HG03045 (cell line): ENCODE results near the gene RPL41.
A peak's percentile ranks its signal among the peaks of the same experiment; 100 is the strongest.
"Not testable (repeated sequence)": the region's sequence is repeated elsewhere in the genome, so short reads cannot be mapped to it uniquely, and the experiment has no call there.

Source experiments
- ATAC-seq: cut with Tn5 transposase; IDR thresholded peaks from one replicate; pipeline ENCODE4 v1.9.1; 2021; ENCODE audit warnings: mild to moderate bottlenecking, moderate library complexity; ENCODE audit not compliant: unreplicated experiment

The RPL41 gene

DNA sequence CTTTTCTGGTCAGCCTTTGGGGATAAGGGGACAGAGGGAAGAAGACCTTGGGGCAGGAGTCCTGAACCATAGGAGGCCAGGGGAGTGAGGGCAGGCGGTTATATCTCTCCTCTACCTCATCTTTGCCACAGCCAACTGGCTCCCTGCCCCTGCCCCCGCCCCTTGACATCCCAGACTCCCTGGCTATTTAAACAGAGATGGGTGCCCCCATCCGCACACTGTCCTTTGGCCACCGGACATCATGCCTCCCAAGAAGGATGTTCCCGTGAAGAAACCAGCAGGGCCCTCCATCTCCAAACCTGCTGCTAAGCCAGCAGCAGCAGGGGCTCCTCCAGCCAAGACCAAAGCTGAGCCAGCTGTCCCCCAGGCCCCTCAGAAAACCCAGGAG is 37.2 kb downstream of the RPL41 start:
- no peak for ATAC-seq

DNA sequence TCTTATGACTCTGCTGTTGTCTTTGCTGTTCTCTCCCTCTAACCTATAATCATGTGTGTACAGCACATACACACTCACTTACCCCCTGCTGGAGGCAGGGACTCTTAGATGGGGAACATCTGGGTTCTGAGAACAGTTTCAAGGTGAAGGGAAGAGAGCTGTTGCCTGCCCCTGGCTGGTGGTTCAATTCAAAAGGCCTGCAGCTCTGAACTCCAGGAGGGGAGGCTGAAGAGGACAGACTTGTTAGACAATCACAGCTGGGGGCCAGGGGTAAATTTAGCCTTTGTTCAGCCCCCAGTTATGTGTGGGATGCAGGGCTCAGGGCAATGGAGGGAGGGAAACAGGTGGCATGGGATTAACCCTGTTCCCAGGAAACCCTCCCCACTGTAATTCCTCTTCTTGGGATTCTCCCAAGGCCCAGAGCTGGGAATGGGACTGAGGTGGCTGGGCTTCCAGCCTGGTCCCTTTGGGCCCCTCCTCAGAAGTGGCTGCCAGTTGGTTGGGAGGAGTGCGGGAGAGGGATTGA is 37.9 kb downstream of the RPL41 start:
- no peak for ATAC-seq

DNA sequence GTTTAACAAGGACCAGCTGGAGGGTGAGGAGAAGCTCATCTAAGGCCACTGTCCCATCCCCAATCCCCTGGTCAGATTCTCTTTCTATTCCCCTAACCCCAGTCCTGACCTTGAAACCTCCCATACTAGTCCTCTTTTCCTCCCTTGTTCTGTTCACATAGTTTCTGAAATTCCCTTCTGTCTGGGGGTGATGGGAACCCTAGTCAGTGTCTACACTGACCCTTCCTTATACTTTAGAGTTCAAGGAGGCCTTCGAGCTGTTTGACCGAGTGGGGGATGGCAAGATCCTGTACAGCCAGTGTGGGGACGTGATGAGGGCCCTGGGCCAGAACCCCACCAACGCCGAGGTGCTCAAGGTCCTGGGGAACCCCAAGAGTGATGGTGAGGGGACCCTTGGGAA is 38.4 kb downstream of the RPL41 start:
- ATAC-seq = no peak

DNA sequence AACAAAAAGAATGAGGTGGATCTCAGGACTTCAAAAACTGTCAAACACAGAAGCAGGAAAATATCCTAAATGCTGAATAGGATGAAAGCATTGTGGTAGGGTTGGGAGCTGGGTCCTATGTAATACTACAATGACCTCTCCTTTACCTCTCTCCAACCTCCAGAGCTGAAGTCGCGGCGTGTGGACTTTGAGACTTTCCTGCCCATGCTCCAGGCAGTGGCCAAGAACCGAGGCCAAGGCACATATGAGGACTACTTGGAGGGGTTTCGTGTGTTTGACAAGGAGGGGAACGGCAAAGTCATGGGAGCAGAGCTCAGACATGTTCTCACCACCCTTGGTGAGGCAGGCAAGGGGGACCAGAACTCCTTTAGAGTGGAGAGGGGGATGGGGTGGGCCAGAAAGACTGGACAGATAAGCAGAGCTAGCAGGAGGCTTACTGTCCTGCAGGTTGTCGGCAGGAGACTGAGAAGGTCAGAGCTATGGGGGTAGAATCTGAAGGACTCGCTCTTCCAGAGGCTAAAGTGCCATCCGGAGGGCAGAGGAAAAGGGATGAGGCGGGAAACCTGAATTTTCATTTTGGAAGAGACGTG is 38.9 kb downstream of the RPL41 start:
- ATAC-seq = no peak

DNA sequence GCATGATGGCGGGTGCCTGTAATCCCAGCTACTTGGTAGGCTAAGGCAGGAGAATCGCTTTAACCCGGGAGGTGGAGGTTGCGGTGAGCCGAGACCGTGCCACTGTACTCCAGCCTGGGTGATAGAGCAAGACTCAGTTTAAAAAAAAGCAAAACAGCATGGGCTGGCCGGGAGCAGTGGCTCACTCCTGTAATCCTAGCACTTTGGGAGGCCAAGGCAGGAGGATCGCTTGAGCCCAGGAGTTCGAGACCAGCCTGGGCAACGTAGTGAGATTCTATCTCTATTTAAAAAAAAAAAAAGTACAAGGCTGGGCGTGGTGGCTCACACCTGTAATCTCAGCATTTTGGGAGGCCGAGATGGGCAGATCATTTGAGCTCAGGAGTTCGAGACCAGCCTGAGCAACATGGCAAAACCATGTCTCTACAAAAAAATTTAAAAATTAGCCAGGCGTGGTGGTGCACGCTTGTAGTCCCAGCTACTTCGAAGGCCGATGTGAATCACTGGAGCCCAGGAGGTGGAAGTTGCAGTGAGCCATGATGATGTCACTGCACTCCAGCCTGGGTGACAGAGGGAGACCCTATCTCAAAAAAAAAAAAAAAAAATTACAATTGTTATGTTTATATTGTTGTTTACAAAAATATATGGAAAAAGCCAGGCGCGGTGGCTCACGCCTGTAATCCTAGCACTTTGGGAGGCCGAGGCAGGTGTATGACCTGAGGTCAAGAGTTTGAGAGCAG is 40.2 kb downstream of the RPL41 start:
- not testable (repeated sequence) for ATAC-seq

DNA sequence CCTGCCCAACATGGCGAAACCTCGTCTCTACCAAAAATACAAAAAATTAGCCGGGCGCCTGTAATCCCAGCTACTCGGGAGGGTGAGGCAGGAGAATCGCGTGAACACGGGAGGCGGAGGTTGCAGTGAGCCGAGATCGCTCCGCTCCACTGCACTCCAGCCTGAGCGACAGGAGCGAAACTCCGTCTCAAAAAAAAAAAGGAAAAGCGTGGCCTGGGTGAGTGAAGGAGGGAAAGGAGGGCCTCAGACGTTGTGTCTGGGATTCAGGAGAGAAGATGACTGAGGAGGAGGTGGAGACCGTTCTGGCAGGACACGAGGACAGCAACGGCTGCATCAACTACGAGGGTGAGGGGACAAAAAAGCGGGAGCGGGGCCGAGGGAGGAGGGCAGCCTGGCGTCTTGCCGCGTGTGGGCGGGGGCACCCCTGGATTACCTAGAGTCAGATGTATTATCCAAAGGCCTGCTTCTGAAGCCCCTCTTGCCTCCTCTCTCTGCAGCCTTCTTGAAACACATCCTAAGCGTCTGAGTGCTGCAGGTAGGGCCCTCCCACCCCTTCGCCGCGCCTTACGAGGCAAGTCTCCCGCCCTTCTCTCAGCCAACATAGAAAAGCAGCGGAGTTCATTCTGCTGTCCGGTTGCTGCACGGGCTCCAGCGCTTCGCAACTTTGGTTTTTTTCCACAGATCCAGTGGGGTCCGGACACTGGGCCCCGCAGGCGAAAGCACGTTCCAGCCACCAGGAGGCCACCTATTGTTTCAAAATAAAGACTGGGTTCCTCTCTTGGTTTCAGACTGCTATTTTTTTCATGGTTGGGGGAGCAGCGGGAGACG is 41.0 kb downstream of the RPL41 start:
- ATAC-seq = peak; percentile 23

DNA sequence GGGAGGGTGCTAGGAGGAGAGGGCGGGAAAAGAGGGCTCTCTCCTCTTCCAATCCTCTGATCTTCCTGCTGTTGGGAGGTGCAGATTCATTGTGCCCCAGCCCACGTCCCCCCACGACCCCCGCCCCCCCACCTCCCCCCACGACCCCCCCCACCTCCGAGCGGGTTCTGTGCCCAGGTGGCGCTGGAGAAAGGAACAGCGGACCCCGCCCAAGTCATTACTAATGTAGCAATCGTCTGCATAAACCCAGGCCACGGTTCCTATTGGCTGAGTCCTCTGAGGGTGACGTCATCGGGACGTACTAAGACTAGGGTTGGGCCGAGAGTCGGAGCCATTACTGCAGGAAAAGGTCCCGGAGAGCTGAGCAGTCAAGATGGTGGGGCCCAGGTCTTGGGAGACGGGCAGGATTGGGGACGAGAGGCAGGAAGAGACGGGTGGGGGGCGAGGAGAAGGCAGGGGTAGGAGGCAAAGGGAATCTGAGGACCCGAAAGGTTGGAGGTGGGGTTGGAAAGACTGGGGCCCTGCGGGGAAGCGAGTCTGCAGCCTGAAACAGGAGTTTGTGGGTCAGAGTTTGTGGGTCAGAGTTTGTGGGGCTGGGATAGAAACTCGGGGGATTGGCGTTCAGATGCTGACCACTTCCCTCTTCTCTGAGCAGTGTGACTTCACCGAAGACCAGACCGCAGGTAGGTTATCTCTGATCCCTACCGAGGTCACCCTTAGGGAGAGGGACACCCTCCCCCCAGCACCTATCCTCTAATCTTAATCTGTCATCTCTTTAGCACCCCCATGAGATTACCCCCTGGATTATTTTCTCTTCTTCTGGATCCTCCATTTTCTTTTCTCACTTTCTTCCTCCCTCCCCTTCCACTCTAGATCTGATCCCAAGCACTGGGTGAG is 41.8 kb downstream of the RPL41 start, which contains the start of gene MYL6:
Gene MYL6 (plus strand): TSS at position 331 of the 897 bp plus-strand sequence. CDS start 43 bp downstream, at position 374.
- ATAC-seq = peak; percentile 81

DNA sequence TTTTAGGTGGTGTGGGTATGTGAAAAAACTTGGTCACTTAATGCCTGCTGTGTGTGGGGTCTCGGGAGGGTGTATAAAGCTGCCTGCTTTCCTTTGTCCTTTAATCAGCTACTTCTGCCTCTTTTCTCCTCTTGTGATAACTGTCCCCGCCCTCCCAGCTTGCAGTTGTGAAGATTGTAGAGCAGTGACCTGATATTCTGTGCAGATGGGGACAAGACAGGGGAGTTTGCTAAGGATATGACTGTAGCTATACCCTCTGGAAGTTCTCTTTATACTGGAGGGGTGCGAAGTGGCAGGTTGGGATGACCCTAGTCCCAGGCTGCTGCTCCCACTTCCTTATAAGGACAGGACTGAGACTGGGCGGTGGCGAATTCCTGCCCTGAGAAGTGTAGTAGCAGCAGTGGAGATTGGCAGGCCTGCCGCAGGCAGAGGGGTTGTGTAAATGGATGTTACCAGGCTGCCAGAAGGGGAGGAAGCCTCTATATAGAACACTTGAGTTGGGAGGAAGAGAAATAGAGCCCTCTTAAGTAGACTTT is 42.6 kb downstream of the RPL41 start:
- ATAC-seq = no peak

DNA sequence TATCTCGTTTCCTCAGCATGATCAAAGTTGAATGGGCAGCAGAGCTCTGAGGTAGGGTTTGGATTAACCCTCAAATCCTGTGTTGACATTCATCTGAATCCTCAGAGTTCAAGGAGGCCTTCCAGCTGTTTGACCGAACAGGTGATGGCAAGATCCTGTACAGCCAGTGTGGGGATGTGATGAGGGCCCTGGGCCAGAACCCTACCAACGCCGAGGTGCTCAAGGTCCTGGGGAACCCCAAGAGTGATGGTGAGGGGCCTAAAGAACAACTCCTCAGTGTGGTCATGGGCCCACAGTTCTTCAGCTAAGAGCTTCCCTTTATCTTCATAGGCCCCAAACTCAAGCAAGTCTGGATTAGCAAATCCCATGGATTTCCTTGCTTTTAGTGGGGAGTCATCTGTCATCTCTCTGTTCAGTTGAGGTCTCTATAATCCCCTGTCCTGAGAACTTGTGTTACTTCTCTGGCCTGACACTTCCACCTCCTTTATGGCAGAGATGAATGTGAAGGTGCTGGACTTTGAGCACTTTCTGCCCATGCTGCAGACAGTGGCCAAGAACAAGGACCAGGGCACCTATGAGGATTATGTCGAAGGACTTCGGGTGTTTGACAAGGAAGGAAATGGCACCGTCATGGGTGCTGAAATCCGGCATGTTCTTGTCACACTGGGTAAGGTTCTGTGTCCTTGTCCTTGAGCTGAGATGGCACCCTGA is 43.2 kb downstream of the RPL41 start:
- ATAC-seq = no peak

DNA sequence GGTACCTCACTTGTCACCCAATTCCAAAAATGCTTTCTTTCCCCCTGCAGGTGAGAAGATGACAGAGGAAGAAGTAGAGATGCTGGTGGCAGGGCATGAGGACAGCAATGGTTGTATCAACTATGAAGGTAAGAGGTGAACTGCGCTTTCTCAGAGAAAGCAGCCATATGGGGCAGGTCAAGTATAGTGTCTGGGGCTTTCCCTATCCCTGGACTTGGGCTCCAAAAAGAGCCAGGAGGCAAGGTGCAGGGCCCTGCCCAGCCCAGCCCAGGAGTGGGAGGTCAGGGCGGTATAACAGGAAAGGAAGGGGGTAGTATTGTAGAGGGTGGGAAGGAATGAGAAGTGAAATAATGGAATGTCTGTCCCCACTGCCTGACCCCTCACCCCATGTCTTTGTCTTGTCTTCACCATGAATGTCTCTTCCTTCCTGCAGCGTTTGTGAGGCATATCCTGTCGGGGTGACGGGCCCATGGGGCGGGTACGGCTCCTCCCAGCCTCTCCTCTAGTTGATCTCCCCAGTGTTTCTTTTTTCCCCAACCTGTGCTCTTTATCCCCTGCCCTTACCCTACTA is 43.8 kb downstream of the RPL41 start:
- no peak for ATAC-seq

DNA sequence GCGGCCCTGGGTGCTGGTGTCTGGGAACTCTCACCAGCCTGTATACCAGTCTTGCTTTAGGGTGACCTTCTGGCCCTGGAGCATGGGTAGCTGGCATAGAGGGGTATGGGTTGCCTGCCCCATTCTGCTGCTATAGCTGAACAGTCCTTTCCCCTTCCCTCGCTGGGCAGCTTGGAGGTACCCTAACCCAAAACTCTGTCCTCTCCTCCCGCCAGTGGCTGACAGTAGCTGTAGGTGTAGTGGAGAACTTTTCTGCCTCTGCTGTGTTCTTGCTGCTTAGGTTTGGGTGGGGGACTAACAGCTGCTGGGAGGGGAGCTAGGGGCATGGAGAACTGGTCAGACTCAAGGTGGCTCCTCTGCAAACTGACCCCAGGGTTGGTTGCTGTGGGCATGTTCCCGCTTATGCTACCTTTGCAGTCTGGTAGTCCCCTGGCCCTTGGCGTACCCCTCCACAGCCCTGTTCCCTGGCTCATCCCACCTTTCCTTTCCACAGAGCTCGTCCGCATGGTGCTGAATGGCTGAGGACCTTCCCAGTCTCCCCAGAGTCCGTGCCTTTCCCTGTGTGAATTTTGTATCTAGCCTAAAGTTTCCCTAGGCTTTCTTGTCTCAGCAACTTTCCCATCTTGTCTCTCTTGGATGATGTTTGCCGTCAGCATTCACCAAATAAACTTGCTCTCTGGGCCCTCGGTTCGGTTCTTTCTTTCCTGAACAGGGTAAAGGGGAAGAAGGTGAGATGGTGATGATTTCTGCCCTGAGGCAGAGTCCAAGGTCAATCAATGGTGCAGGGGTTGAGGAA is 44.7 kb downstream of the RPL41 start:
- ATAC-seq = no peak

DNA sequence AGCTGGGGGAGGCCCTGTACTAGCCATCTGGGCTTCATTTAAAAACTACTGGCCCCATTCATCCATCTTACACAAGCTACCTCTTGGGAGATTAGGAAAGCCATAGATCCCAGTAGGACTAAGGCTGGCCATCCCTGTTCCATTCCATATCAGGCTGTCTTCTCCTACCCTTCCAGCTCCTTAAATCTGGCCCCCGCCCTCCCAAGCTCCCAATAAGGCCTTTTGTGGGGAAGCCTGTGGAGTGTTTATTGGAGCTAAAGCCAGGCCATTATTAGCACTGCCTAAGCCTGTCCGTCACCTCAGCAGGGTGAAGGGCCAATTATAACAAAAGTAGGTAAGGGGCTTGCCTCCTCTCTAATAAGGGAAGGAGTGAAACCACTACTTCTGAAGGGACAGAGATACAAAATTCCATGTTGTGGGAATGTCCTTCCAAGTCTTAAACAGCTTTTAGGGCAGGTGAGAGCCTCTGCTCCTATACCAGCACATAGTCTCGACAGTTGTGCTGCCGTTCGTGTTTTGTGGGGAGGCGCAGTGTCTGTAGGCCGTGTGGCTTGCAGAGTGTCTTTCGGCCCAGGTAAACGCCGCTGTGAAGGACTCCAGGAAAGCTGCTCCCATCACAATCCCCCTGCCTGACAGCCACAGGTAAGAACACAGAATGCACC is 45.4 kb downstream of the RPL41 start:
- no peak for ATAC-seq

DNA sequence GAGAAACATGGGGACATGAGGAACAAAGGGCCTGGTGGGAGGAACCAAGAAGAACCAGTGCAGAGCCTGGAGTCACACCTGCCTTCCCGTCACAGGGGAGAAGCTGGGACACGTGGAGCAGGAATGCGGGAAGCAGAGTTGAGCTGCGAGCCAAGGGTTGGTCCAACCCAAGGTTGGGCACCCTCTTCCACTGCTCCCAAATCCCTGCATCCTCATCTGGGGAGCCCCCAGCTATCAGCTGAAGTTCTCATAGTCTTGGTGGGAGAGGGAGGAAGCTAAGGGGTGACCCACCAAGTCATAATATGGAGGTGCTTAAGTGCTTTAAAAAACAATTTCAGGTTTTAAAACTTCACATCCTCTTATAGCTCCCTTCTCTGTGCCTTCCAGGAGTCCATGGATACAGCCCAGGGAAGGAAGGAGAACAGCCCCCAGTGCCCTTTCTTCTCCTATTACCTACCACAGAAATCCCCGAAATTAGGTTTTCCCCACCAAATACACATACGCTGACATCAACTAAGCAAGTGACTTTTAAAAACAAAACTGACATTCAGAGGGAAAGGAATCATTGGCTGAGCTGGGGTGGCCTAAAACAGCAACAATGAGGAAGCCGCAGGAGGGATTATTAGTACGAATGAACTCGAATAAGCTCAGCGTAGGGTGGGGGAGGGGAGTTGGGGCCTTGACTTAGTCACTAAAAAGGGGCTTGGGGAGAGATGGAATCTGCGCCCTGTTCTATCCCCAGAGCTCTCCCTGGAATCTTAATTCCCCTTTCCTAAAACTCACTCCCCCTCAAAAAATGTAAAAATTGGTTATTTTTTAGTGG is 46.2 kb downstream of the RPL41 start:
- no peak for ATAC-seq

DNA sequence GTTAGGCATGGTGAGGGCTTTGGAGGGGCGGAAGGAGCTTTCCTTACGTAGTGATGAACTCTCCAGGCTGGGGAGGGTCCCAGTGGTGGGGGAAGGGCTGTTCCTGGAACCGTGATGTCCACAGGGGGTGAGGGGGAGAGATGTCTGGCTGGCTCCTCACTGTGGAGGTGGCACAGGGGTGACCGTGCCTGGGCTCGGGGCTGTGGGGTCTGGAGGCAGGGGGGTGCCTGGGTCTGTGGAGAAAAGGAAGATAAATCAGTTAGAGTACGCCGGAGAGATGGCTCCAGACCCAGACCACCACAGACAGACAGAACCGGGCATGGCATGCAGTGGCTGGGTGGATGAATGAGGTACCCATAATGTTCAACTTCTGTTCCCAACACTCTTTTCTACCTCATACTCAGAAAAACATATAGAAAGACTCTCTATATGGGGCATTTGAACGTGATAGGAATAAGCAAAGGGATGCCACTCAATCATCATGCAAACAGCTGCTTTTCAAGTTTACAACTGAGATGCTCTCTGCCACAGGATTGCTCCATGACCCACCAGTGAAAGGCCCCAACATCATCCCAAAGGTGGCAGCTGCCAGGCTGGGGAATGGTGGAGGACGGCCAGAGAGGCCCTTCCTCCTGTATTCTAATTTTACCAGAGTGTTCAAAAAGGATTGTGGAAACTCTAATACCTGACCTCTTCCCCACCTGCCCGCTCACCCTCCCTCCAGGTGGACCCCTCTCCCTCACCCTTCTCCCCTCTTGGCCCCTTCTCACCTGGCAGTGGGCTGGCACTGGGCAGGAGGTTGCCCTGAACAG is 47.3 kb downstream of the RPL41 start:
- ATAC-seq = no peak

DNA sequence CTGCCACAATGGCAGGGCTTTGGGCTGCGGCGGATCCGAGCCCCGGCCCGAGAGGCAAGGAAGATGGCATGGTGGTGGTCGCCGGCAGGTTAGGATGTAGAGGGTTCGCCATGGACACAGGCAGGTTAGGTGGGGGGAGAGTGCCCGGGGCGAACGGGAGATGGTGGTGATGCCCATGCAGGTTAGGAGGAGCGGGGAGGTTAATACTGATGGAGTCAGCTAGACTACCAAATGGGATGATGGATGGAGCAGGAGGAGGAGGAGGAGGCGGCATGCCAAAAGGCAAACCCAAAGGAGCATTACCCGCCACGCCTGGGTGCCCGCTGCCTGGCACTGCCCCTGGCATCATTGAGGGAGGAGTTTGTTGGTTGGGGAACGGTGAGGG is 47.9 kb downstream of the RPL41 start:
- no peak for ATAC-seq

DNA sequence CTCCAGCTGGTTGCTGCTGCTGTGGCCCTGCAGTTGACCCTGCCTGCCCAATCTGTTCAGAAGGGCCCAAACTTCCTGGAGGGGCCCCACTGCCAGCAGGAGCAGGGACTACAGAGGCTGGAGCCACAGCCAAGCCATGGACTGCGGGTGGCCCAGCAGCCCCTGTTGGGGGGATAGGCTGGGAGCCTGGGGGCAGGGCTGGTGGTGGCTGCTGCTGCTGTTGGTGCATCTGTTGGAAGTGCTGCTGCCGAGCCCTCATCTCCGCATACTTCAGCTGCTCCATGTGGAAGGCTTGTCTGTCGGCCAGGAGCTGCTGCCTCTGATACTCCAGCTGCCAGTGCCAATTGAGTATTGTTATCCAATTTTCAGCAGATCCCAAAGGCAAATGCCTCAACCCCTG is 48.9 kb downstream of the RPL41 start:
- ATAC-seq = no peak
